GM12873 (cell line): Measurements from ENCODE around the gene FAF2.

Experiments used
- TF ChIP-seq, protein P1 (sequence below): IDR thresholded peaks from 2 replicates; pipeline ENCODE4 v1.5.1; 2012; ENCODE audit warnings: low read depth, mild to moderate bottlenecking, moderate library complexity, low read length, control low read depth; ENCODE audit not compliant: insufficient read depth; ENCODE audit errors: missing control alignments

Gene FAF2

GRCh38 chr5:176533894-176534611, 85.9 kb downstream of the FAF2 start:
- TF ChIP-seq, protein P1, sequence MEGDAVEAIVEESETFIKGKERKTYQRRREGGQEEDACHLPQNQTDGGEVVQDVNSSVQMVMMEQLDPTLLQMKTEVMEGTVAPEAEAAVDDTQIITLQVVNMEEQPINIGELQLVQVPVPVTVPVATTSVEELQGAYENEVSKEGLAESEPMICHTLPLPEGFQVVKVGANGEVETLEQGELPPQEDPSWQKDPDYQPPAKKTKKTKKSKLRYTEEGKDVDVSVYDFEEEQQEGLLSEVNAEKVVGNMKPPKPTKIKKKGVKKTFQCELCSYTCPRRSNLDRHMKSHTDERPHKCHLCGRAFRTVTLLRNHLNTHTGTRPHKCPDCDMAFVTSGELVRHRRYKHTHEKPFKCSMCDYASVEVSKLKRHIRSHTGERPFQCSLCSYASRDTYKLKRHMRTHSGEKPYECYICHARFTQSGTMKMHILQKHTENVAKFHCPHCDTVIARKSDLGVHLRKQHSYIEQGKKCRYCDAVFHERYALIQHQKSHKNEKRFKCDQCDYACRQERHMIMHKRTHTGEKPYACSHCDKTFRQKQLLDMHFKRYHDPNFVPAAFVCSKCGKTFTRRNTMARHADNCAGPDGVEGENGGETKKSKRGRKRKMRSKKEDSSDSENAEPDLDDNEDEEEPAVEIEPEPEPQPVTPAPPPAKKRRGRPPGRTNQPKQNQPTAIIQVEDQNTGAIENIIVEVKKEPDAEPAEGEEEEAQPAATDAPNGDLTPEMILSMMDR, result peak; percentile 19

DNA sequence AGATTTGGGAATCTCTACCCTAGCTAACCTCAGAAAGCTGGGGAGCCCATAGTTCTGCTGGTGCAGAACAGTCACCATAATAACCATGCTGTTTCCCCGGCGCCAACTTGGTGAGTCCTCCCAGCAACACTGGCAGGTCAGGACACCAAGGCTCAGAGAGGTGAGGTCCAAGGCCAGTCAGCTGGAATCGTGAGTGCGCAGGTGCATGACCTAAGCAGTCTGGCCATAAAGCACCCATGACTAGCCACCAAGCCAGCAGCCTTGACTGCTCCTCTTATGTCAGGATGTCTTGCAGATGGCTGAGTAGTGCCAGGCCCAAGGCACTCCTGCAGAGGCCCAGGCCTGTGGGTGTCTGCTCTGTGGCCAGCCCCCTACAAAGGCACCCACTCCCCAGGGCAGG, 86.5 kb downstream of the FAF2 start:
- TF ChIP-seq, protein P1, result no peak

DNA sequence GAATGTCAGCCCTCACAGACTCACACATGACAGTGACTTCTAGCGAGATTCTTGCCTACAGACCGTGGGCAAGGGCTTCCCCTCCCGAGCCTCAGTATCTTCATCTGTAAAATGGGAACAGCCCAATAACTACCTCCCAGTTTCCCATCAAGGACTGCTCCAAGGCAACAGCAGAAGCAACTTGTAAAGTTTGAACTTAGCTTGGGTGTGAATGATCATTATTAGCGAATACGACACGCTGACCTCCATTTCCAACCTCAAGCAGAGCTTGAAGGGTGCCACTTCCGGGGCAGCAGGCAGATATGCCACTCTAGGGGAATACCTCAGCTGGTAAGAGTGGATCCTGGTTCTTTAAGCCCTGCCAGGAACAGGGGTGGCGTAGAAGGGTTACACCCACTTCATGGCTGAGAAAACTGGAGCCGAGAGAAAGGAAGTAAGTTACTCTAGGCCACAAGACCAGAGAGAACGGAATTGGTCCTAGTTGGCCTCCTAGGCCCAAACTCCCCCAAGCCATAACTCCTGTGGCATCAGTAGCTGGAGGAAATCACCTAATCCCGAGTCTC, 87.0 kb downstream of the FAF2 start:
- TF ChIP-seq, protein P1, result no peak

DNA sequence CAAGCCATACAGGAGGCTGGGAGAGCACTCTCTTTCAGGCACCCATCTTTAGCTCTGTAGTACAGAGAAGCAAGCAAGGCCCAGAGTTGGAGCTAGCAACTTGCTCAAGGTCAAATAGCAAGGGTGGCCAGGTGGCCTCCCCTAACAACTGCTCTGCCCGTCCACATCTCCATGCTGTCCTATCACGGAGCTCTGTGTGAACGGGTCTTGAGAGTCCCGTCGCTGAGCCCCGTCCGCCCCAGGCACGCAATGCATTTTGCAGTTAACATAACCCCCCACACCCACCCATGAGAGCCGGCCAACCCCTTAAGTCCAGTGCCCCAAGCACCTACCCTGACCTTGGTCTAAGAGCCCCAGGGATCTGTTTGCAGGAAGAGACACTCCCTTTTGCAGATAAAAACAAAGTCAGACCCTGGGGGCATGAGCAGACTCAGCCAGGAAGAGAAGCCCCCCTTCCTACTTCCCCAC, 87.5 kb downstream of the FAF2 start:
- TF ChIP-seq, protein P1, result no peak

DNA sequence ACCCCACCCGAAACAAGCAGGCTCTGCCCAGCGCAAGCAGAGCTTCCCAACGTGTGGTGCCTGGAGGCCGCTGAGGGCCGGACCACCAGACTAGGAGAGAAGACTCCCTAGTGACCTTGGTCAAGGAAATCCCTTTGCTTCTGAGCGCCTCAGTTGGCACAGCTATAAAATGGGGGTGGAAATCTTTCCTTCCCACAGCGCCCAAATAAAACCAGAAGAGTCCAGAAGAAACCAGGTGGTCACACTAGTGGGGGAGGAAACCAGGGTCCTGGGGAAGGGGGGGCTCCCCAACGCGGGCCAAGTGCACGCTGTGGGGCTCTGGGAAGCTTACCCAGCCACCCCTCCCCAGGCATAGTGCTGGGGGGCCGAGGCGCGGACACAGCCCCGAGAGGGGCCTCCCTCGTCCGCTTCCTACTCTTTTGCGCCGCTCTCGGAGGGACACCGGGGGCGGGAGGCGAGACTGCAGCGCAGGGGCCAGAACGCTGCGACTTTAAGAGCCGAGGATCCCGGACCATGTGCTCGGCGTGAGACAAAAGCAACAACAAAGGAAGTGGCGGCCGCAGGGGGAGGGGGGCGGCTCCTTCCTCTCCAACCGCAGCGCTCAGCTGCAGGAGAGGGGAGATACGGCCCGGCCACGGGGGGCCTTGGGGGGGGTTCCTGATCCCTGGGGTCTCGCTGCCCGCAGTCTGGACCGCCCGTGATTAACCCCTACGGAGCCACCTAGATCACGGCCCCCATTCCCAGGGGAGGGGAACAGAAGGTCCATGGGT, 88.1 kb downstream of the FAF2 start:
- TF ChIP-seq, protein P1, result no peak

- TF ChIP-seq, protein P1, result no peak
These were observed 88.8 kb downstream of the FAF2 start, which contains the start of gene RNF44 for GRCh38 chr5:176536902-176537553. RNF44 (minus strand) TSS chr5:176537402; CDS start chr5:176532472, 4,930 bp downstream.
